PFSK-1 (cell line): Measurements from ENCODE around the gene SLC10A4.

Experiments used
- POLR2AphosphoS5 ChIP-seq: IDR thresholded peaks from 2 replicates; pipeline ENCODE4 v1.6.1; 2012; ENCODE audit warnings: low read depth, mild to moderate bottlenecking, control low read depth, low read length, moderate library complexity
- SIN3A ChIP-seq: IDR thresholded peaks from 2 replicates; pipeline ENCODE4 v1.6.1; 2012; ENCODE audit warnings: mild to moderate bottlenecking, low read length, moderate library complexity, borderline replicate concordance; ENCODE audit not compliant: insufficient read depth
- TAF1 ChIP-seq: IDR thresholded peaks from 2 replicates; pipeline ENCODE4 v1.6.1; 2012; ENCODE audit warnings: low read length, control low read depth, borderline replicate concordance; ENCODE audit not compliant: insufficient read depth
- TF ChIP-seq, protein P1 (sequence below), 2 experiments: IDR thresholded peaks; 2 replicates each; pipeline versions ENCODE4 v1.6.1 to v1.8.0; 2011 to 2012; ENCODE audit warnings: low read depth in 2 of 2, low read length in 2 of 2, control low read depth in 1 of 2, inconsistent platforms in 1 of 2, mild to moderate bottlenecking in 1 of 2, moderate library complexity in 1 of 2; ENCODE audit not compliant: insufficient read depth in 1 of 2

DNA sequence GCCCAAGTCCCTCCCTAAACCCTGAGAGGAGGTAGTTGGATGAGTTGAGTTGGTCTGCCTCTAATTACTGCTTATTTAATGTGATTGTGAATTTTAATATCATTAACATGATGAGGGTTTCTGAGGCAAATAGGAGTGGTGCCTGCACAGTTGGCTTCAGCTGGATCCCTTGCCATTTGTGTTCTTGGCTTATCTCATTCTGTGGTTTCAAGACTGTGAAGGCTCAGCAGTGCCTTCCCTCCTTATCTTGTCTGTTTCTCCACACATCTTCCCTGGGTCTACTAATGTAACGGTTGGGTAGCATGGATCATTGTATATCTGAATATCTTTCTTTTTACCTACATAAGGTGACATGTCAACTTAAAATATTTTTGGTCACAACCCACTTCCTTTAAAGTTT, 1.6 kb upstream of the SLC10A4 start:
- TF ChIP-seq SIN3A: no peak
- TF ChIP-seq, protein P1, sequence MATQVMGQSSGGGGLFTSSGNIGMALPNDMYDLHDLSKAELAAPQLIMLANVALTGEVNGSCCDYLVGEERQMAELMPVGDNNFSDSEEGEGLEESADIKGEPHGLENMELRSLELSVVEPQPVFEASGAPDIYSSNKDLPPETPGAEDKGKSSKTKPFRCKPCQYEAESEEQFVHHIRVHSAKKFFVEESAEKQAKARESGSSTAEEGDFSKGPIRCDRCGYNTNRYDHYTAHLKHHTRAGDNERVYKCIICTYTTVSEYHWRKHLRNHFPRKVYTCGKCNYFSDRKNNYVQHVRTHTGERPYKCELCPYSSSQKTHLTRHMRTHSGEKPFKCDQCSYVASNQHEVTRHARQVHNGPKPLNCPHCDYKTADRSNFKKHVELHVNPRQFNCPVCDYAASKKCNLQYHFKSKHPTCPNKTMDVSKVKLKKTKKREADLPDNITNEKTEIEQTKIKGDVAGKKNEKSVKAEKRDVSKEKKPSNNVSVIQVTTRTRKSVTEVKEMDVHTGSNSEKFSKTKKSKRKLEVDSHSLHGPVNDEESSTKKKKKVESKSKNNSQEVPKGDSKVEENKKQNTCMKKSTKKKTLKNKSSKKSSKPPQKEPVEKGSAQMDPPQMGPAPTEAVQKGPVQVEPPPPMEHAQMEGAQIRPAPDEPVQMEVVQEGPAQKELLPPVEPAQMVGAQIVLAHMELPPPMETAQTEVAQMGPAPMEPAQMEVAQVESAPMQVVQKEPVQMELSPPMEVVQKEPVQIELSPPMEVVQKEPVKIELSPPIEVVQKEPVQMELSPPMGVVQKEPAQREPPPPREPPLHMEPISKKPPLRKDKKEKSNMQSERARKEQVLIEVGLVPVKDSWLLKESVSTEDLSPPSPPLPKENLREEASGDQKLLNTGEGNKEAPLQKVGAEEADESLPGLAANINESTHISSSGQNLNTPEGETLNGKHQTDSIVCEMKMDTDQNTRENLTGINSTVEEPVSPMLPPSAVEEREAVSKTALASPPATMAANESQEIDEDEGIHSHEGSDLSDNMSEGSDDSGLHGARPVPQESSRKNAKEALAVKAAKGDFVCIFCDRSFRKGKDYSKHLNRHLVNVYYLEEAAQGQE (IDR thresholded peaks at IDR 0.05; ENCODE audit: insufficient read depth in 1 of 2, low read depth in 2 of 2, low read length in 2 of 2): no peak
- TF ChIP-seq TAF1: no peak
- no peak for TF ChIP-seq POLR2AphosphoS5
